Astrocyte (in vitro differentiated cells and primary cell): ENCODE data around the gene TRMT1. TPM values are rescaled to one million over a fixed set of nuclear protein-coding genes. Genes with fewer than 3 reads are reported as not detected.

ENCODE experiments used
- DNase-seq: peaks from one replicate; pipeline ENCODE4 v3.0.0-alpha.2; 2010; ENCODE audit warnings: low read depth
- FAIRE-seq: peaks from 2 replicates; lab custom pipeline; 2011; peaks lifted over from hg19 to GRCh38; lab: Jason Lieb, UNC
- H2AFZ ChIP-seq: 2 replicates; pipeline ENCODE4 v1.6.0; 2012; ENCODE audit warnings: low read depth, low read length, inconsistent platforms
- H3K27ac ChIP-seq: 2 replicates; pipeline ENCODE4 v1.5.1; 2011; ENCODE audit warnings: low read depth, low read length, inconsistent platforms
- H3K27me3 ChIP-seq: 2 replicates; pipeline ENCODE4 v1.6.0; 2011; ENCODE audit warnings: low read length, inconsistent platforms; ENCODE audit not compliant: insufficient read depth
- H3K36me3 ChIP-seq: 2 replicates; pipeline ENCODE4 v1.5.1; 2011; ENCODE audit warnings: low read length, inconsistent platforms; ENCODE audit not compliant: insufficient read depth
- H3K4me1 ChIP-seq: 2 replicates; pipeline ENCODE4 v1.5.1; 2011; ENCODE audit warnings: low read length, inconsistent platforms; ENCODE audit not compliant: insufficient read depth
- H3K4me2 ChIP-seq: 2 replicates; pipeline ENCODE4 v1.6.0; 2012; ENCODE audit warnings: low read length, inconsistent platforms
- H3K4me3 ChIP-seq: 2 replicates; pipeline ENCODE4 v1.5.1; 2011; ENCODE audit warnings: low read depth, mild to moderate bottlenecking, low read length, inconsistent platforms; ENCODE audit not compliant: insufficient read depth
- H3K79me2 ChIP-seq: 2 replicates; pipeline ENCODE4 v1.6.0; 2012; ENCODE audit warnings: mild to moderate bottlenecking, low read length, inconsistent platforms; ENCODE audit not compliant: insufficient read depth
- H3K9ac ChIP-seq: 2 replicates; pipeline ENCODE4 v1.6.0; 2012; ENCODE audit warnings: mild to moderate bottlenecking, low read length, inconsistent platforms
- H3K9me3 ChIP-seq: 2 replicates; pipeline ENCODE4 v1.5.1; 2012; ENCODE audit warnings: low read depth, mild to moderate bottlenecking, low read length, inconsistent platforms; ENCODE audit not compliant: insufficient read depth
- H4K20me1 ChIP-seq: 2 replicates; pipeline ENCODE4 v1.6.0; 2012; ENCODE audit warnings: low read length, inconsistent platforms; ENCODE audit not compliant: insufficient read depth
- H3K27ac Mint-ChIP-seq: one replicate; pipeline ENCODE4 v1.8.0; 2021; ENCODE audit warnings: mild to moderate bottlenecking, mixed read lengths; ENCODE audit not compliant: unreplicated experiment
- H3K27me3 Mint-ChIP-seq: one replicate; pipeline ENCODE4 v1.8.0; 2021; ENCODE audit warnings: low read depth, mixed read lengths; ENCODE audit not compliant: unreplicated experiment
- H3K36me3 Mint-ChIP-seq: one replicate; pipeline ENCODE4 v1.8.0; 2021; ENCODE audit warnings: low read depth, mixed read lengths; ENCODE audit not compliant: unreplicated experiment
- H3K4me1 Mint-ChIP-seq: one replicate; pipeline ENCODE4 v1.8.0; 2021; ENCODE audit warnings: low read depth, mixed read lengths; ENCODE audit not compliant: unreplicated experiment
- H3K4me3 Mint-ChIP-seq: one replicate; pipeline ENCODE4 v1.8.0; 2021; ENCODE audit warnings: mild to moderate bottlenecking, moderate library complexity, mixed read lengths; ENCODE audit not compliant: unreplicated experiment
- H3K9me3 Mint-ChIP-seq: one replicate; pipeline ENCODE4 v1.8.0; 2021; ENCODE audit warnings: mild to moderate bottlenecking, mixed read lengths; ENCODE audit not compliant: unreplicated experiment
- EZH2 ChIP-seq: IDR thresholded peaks from 2 replicates; pipeline ENCODE4 v1.6.1; 2012; ENCODE audit warnings: mild to moderate bottlenecking, low read length, inconsistent platforms; ENCODE audit not compliant: insufficient read depth
- total RNA-seq: library from RNA; stranded (reverse); gene quantifications from 2 replicates; pipeline ENCODE4 v1.2.1, GENCODE V29; 2021
- TF ChIP-seq, protein P1 (sequence below): IDR thresholded peaks from 2 replicates; pipeline ENCODE4 v1.5.1; 2011; ENCODE audit warnings: low read depth, mild to moderate bottlenecking, inconsistent platforms, low read length, moderate library complexity; ENCODE audit not compliant: insufficient read depth

TRMT1 gene
- total RNA-seq, 1 donor from 2014 or later, result 43.3 TPM

DNA sequence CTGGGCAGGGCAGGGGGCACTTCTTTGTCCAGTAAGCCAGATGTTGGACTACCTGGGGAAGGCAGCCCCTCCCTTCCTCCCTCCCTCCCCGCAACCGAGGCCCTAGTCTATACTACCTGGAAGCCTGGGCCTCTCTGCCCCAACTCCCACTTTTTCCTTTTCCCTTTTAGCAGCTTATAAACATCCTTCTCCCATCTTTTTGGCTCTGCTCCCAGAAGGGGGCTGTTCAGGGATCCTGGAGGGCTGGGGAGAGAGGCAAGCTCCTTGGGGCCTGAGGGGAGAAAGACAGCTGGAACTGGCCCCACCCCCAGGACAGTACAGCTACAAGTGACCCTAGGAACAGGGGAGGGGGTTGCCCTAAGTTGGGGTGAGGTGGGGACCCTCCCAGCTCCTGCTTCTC is 58.8 kb downstream of the TRMT1 start:
- Histone ChIP-seq H2AFZ (no peak overlapping the region), H4K20me1 (peaks cover 14% of the 10 kb centered on the region), H3K36me3 (no peaks in the 10 kb centered on the region), H3K79me2 (peaks cover 69% of the 10 kb centered on the region), H3K9me3 (no peaks in the 10 kb centered on the region), H3K27me3 (no peaks in the 10 kb centered on the region), H3K9ac (no peak overlapping the region), H3K4me3 (no peak overlapping the region), H3K4me2 (no peak overlapping the region), H3K4me1 (peaks cover 76% of the 10 kb centered on the region), H3K27ac (no peak overlapping the region)
- peak overlapping the region; percentile 41 for H3K27ac Mint-ChIP-seq
- no peaks in the 10 kb centered on the region for H3K36me3 Mint-ChIP-seq
- H3K9me3 Mint-ChIP-seq, result no peaks in the 10 kb centered on the region
- H3K4me3 Mint-ChIP-seq, result no peak overlapping the region
- peaks cover 47% of the 10 kb centered on the region for H3K4me1 Mint-ChIP-seq
- FAIRE-seq, result no peak
- TF ChIP-seq EZH2, result no peak
- TF ChIP-seq, protein P1, sequence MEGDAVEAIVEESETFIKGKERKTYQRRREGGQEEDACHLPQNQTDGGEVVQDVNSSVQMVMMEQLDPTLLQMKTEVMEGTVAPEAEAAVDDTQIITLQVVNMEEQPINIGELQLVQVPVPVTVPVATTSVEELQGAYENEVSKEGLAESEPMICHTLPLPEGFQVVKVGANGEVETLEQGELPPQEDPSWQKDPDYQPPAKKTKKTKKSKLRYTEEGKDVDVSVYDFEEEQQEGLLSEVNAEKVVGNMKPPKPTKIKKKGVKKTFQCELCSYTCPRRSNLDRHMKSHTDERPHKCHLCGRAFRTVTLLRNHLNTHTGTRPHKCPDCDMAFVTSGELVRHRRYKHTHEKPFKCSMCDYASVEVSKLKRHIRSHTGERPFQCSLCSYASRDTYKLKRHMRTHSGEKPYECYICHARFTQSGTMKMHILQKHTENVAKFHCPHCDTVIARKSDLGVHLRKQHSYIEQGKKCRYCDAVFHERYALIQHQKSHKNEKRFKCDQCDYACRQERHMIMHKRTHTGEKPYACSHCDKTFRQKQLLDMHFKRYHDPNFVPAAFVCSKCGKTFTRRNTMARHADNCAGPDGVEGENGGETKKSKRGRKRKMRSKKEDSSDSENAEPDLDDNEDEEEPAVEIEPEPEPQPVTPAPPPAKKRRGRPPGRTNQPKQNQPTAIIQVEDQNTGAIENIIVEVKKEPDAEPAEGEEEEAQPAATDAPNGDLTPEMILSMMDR, result no peak
- DNase-seq, result no peak
- H3K27me3 Mint-ChIP-seq, result peaks cover 23% of the 10 kb centered on the region

DNA sequence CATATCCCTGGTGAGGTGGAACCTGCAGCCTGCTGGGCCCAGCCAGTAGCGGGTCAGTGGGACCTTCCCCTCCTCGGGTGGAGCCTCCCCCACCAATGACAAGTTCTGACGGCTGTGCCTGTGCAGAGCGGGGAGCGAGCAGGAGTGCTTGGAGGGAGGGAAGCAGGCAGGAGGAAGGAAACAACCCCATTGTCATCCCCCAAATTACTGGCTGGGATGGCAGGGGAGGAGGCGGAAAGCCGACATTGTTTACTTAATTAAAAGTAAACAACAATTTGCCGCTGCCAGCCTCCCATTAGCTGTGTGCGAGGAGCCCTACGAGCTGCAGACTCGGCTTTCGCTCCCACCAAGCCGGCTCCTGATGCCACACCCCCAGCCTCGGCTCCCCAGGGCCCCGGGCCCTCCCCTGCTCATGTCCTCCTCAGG is 59.4 kb downstream of the TRMT1 start:
- no peak overlapping the region for H3K9ac ChIP-seq
- no peak overlapping the region for H3K27ac ChIP-seq
- no peak overlapping the region for H2AFZ ChIP-seq
- no peaks in the 10 kb centered on the region for H3K36me3 ChIP-seq
- peaks cover 82% of the 10 kb centered on the region for H3K4me1 ChIP-seq
- FAIRE-seq (no peak), DNase-seq (no peak)
- Mint-ChIP-seq H3K27ac (no peak overlapping the region), H3K36me3 (no peaks in the 10 kb centered on the region), H3K27me3 (peaks cover 17% of the 10 kb centered on the region), H3K4me3 (no peak overlapping the region), H3K4me1 (peaks cover 51% of the 10 kb centered on the region), H3K9me3 (no peaks in the 10 kb centered on the region)
- TF ChIP-seq EZH2, result no peak
- TF ChIP-seq, protein P1, result no peak
- no peaks in the 10 kb centered on the region for H3K27me3 ChIP-seq
- H3K9me3 ChIP-seq, result no peaks in the 10 kb centered on the region
- H3K4me3 ChIP-seq, result no peak overlapping the region
- H4K20me1 ChIP-seq, result peaks cover 9% of the 10 kb centered on the region
- H3K79me2 ChIP-seq, result peaks cover 69% of the 10 kb centered on the region
- H3K4me2 ChIP-seq, result peak overlapping the region; percentile 87

DNA sequence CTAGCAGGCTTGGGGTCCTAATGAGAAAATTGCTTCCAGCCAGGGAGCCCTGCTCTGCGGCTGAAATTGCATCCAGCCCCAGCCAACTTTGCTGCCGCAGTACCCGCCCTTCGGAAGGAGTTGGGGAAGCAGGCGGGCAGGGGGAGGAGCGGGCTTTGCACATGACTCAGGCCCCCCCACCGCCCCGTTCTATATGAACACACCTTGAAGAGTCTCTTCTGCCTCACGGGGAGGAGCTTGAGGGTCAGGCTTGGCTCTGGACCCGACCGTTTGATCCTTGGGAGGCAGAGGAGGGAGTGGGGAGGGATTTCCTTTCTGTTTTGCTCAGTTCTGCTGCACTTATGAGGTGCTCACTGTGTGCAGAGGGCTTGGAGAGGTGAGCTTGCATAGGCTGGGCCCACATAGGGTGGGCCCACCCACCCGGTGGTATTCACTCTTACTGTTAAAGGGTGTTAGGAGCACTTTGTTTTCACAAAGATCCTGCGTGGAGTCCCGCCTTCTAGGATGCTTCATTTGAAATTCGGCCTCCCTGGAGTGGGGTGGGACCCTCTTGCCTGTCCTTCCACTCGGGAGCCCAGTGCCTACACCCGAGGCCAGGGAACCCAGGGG is 60.4 kb downstream of the TRMT1 start:
- no peaks in the 10 kb centered on the region for H3K36me3 Mint-ChIP-seq
- TF ChIP-seq EZH2, result no peak
- TF ChIP-seq, protein P1, result no peak
- peaks cover 18% of the 10 kb centered on the region for H3K27me3 Mint-ChIP-seq
- no peak overlapping the region for H2AFZ ChIP-seq
- peak overlapping the region; percentile 83 for H3K27ac Mint-ChIP-seq
- H3K4me3 ChIP-seq, result peak overlapping the region; percentile 45
- peaks cover 52% of the 10 kb centered on the region for H3K4me1 Mint-ChIP-seq
- H4K20me1 ChIP-seq, result peaks cover 9% of the 10 kb centered on the region
- DNase-seq, result peak; percentile 81
- no peaks in the 10 kb centered on the region for H3K9me3 ChIP-seq
- no peaks in the 10 kb centered on the region for H3K36me3 ChIP-seq
- no peak for FAIRE-seq
- no peaks in the 10 kb centered on the region for H3K9me3 Mint-ChIP-seq
- H3K27me3 ChIP-seq, result no peaks in the 10 kb centered on the region
- H3K79me2 ChIP-seq, result peaks cover 68% of the 10 kb centered on the region
- peak overlapping the region; percentile 98 for H3K27ac ChIP-seq
- H3K4me1 ChIP-seq, result peaks cover 83% of the 10 kb centered on the region
- H3K4me2 ChIP-seq, result peak overlapping the region; percentile 87
- peak overlapping the region; percentile 45 for H3K4me3 Mint-ChIP-seq
- peak overlapping the region; percentile 86 for H3K9ac ChIP-seq
